H9 (cell line): ENCODE measurements around the gene PNKP. TPM values are rescaled to one million over a fixed set of nuclear protein-coding genes. Genes with fewer than 3 reads are reported as not detected.

ENCODE experiments used
- DNase-seq: peaks from one replicate; pipeline ENCODE4 v3.0.0-alpha.2; 2017
- H2AFZ ChIP-seq: one replicate; pipeline ENCODE4 v1.6.1; 2013; ENCODE audit warnings: mild to moderate bottlenecking, low read length, control low read depth, moderate library complexity
- H2AK5ac ChIP-seq: 2 replicates; pipeline ENCODE4 v1.6.1; 2013; ENCODE audit warnings: low read length, control low read depth, mixed read lengths; ENCODE audit not compliant: insufficient read length
- H2BK120ac ChIP-seq: one replicate; pipeline ENCODE4 v1.6.1; 2013; ENCODE audit warnings: low read depth, mild to moderate bottlenecking, low read length, control low read depth, inconsistent platforms; ENCODE audit not compliant: poor library complexity, severe bottlenecking
- H2BK12ac ChIP-seq: 2 replicates; pipeline ENCODE4 v1.6.1; 2013; ENCODE audit warnings: low read length, control low read depth, mixed read lengths, low read depth; ENCODE audit not compliant: insufficient read length
- H2BK15ac ChIP-seq: 2 replicates; pipeline ENCODE4 v1.6.1; 2013; ENCODE audit warnings: low read depth, low read length, control low read depth
- H2BK20ac ChIP-seq: one replicate; pipeline ENCODE4 v1.6.1; 2013; ENCODE audit warnings: low read depth, mild to moderate bottlenecking, low read length, control low read depth, inconsistent platforms; ENCODE audit not compliant: poor library complexity, severe bottlenecking
- H2BK5ac ChIP-seq: 2 replicates; pipeline ENCODE4 v1.6.1; 2013; ENCODE audit warnings: low read length, control low read depth, mixed read lengths; ENCODE audit not compliant: insufficient read length
- H3K14ac ChIP-seq: 2 replicates; pipeline ENCODE4 v1.6.1; 2013; ENCODE audit warnings: low read length, control low read depth; ENCODE audit not compliant: insufficient read depth
- H3K18ac ChIP-seq: 2 replicates; pipeline ENCODE4 v1.6.1; 2013; ENCODE audit warnings: low read depth, mild to moderate bottlenecking, mixed read lengths, low read length, control low read depth; ENCODE audit not compliant: insufficient read length
- H3K23ac ChIP-seq: 2 replicates; pipeline ENCODE4 v1.6.1; 2013; ENCODE audit warnings: low read length, control low read depth, mixed read lengths, low read depth; ENCODE audit not compliant: insufficient read length
- H3K23me2 ChIP-seq: 2 replicates; pipeline ENCODE4 v1.6.1; 2013; ENCODE audit warnings: low read depth, mild to moderate bottlenecking, mixed read lengths, low read length, control low read depth; ENCODE audit not compliant: insufficient read length, poor library complexity, severe bottlenecking
- H3K27ac ChIP-seq: 2 replicates; pipeline ENCODE4 v1.5.1; 2013; ENCODE audit warnings: low read length, control low read depth, mixed read lengths, low read depth; ENCODE audit not compliant: insufficient read length
- H3K27me3 ChIP-seq: 2 replicates; pipeline ENCODE4 v1.6.1; 2013; ENCODE audit warnings: low read length, control low read depth, inconsistent platforms; ENCODE audit not compliant: insufficient read depth
- H3K4ac ChIP-seq: 2 replicates; pipeline ENCODE4 v1.6.1; 2013; ENCODE audit warnings: low read depth, mild to moderate bottlenecking, control low read depth, inconsistent platforms, low read length, moderate library complexity
- H3K4me1 ChIP-seq: 2 replicates; pipeline ENCODE4 v1.6.1; 2013; ENCODE audit warnings: low read length, control low read depth, inconsistent platforms; ENCODE audit not compliant: insufficient read depth
- H3K4me2 ChIP-seq: 2 replicates; pipeline ENCODE4 v1.6.1; 2013; ENCODE audit warnings: low read length, control low read depth, mixed read lengths; ENCODE audit not compliant: insufficient read length, insufficient read depth
- H3K56ac ChIP-seq: 2 replicates; pipeline ENCODE4 v1.6.1; 2013; ENCODE audit warnings: low read depth, mild to moderate bottlenecking, mixed read lengths, low read length, control low read depth; ENCODE audit not compliant: insufficient read length
- H3K79me1 ChIP-seq: 2 replicates; pipeline ENCODE4 v1.6.1; 2013; ENCODE audit warnings: low read depth, mild to moderate bottlenecking, moderate library complexity, low read length, control low read depth, inconsistent platforms; ENCODE audit not compliant: insufficient read depth, poor library complexity, severe bottlenecking
- H3K79me2 ChIP-seq: 2 replicates; pipeline ENCODE4 v1.6.1; 2013; ENCODE audit warnings: low read length, control low read depth, inconsistent platforms; ENCODE audit not compliant: insufficient read depth
- H3K9ac ChIP-seq: 2 replicates; pipeline ENCODE4 v1.6.1; 2013; ENCODE audit warnings: low read length, control low read depth, mixed read lengths; ENCODE audit not compliant: insufficient read length; ENCODE audit errors: extremely low read depth
- H3K9me3 ChIP-seq: one replicate; pipeline ENCODE4 v1.6.1; 2013; ENCODE audit warnings: low read depth, low read length, inconsistent platforms; ENCODE audit not compliant: control insufficient read depth
- H3T11ph ChIP-seq: one replicate; pipeline ENCODE4 v1.6.1; 2013; ENCODE audit warnings: mild to moderate bottlenecking, low read length, control low read depth, inconsistent platforms
- H4K20me1 ChIP-seq: one replicate; pipeline ENCODE4 v1.6.1; 2013; ENCODE audit not compliant: control insufficient read depth, insufficient read length, insufficient read depth
- H4K5ac ChIP-seq: 2 replicates; pipeline ENCODE4 v1.6.1; 2013; ENCODE audit warnings: low read depth, mild to moderate bottlenecking, mixed read lengths, low read length, control low read depth; ENCODE audit not compliant: insufficient read length
- H4K8ac ChIP-seq: replicated peaks from 2 replicates; pipeline ENCODE4 v1.6.1; 2013; ENCODE audit warnings: low read length, control low read depth, mixed read lengths, low read depth; ENCODE audit not compliant: insufficient read length
- H4K91ac ChIP-seq: 2 replicates; pipeline ENCODE4 v1.6.1; 2013; ENCODE audit warnings: low read depth, mild to moderate bottlenecking, moderate library complexity, mixed read lengths, low read length, control low read depth; ENCODE audit not compliant: insufficient read length
- H3K27ac Mint-ChIP-seq, 3 experiments: 2 replicates in 2 of 3; 3 replicates in 1 of 3; pipeline ENCODE4 v1.8.0; 2020 to 2021; ENCODE audit warnings: mixed read lengths in 3 of 3, mild to moderate bottlenecking in 1 of 3, moderate library complexity in 1 of 3
- H3K27me3 Mint-ChIP-seq: 2 replicates; pipeline ENCODE4 v1.8.0; 2021; ENCODE audit warnings: low read depth, mild to moderate bottlenecking, moderate library complexity, mixed read lengths
- H3K36me3 Mint-ChIP-seq, 3 experiments: 2 replicates in 2 of 3; 3 replicates in 1 of 3; pipeline ENCODE4 v1.8.0; 2020 to 2021; ENCODE audit warnings: low read depth in 3 of 3, mixed read lengths in 3 of 3; ENCODE audit not compliant: insufficient read depth in 1 of 3
- H3K4me1 Mint-ChIP-seq, 2 experiments: 2 replicates each; pipeline ENCODE4 v1.8.0; 2020; ENCODE audit warnings: mixed read lengths in 2 of 2
- H3K4me3 Mint-ChIP-seq, 2 experiments: 2 replicates in 1 of 2; 3 replicates in 1 of 2; pipeline ENCODE4 v1.8.0; 2020 to 2021; ENCODE audit warnings: mild to moderate bottlenecking in 2 of 2, mixed read lengths in 2 of 2, moderate library complexity in 1 of 2
- H3K9me3 Mint-ChIP-seq, 2 experiments: 2 replicates in 1 of 2; 3 replicates in 1 of 2; pipeline ENCODE4 v1.8.0; 2020; ENCODE audit warnings: mild to moderate bottlenecking in 2 of 2, mixed read lengths in 2 of 2, moderate library complexity in 1 of 2
- WGBS: extraction: QIAGEN DNeasy Blood & Tissue Kit; methylation state at CpG from one replicate; pipeline ENCODE4 v1.1.7; 2013; ENCODE audit warnings: missing lambda C conversion rate, low lambda C conversion rate, mixed read lengths; ENCODE audit not compliant: insufficient read length; ENCODE audit errors: extremely low coverage; 5-methylcytosine and 5-hydroxymethylcytosine counted together
- total RNA-seq: library from RNA; stranded (reverse); gene quantifications from 2 replicates; pipeline ENCODE4 v1.2.1, GENCODE V29; 2021
- TF ChIP-seq, protein P1 (sequence below): fragments of 200-600 bp; sonication (generic); conservative IDR thresholded peaks from 3 replicates; pipeline ENCODE4 v1.8.0; 2021; ENCODE audit warnings: antibody characterized with exemption, mild to moderate bottlenecking

PNKP gene
- total RNA-seq, 1 experiment from 2014 or later: 157 TPM

DNA sequence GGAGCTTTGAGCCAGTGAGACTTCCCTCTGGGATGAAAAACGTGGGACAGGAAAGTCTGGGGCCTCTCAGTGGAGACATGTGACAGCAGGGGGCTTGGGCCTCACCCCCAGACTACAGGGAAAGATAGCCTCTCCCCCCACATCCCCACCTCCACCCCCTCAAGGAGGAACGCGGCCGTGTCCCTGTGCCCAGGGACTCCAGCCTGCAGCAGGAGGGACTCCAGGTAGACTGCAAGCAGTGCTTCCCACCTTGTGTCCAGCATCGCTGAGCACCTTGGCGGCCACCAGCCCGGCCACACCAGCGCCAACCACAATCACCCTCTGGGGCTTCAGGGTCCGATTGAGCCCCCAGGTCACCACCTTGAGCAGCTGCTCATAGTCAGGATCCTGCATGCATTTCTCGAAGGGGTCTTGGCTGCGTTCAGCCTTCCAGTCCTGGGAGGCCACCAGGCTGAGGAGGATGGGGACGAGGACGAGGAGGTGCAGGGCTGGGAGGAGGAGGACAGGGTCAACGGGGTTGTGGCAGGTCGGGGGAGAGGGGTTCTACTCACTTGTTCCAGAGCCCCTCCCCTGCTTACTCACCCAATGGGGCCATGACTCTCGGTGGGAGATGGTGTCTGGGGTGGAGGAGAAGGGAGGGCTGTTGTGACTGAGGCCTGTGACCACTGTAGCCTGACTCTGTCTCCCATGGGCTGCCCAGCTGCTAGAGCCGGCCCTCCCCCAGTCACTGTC is 28.4 kb upstream of the PNKP start:
- Histone ChIP-seq H3K27me3 (no peaks in the 10 kb centered on the region), H3K4me1 (no peaks in the 10 kb centered on the region), H2BK15ac (no peak overlapping the region), H2AFZ (no peak overlapping the region), H3K23me2 (no peaks in the 10 kb centered on the region), H3K4me2 (no peak overlapping the region), H3K79me1 (no peaks in the 10 kb centered on the region), H3K9ac (no peak overlapping the region), H4K91ac (no peak overlapping the region), H2BK5ac (no peak overlapping the region), H3K23ac (no peak overlapping the region), H3K4ac (no peak overlapping the region), H4K8ac (no peak overlapping the region), H3K14ac (no peak overlapping the region; the same call in 1 of the 2 replicates), H3K27ac (no peak overlapping the region), H3K9me3 (no peaks in the 10 kb centered on the region), H4K20me1 (peaks cover 5% of the 10 kb centered on the region), H3K79me2 (no peaks in the 10 kb centered on the region), H2BK20ac (no peak overlapping the region), H2BK12ac (no peak overlapping the region), H4K5ac (no peak overlapping the region), H3K18ac (no peak overlapping the region), H2BK120ac (no peak overlapping the region), H3K56ac (no peak overlapping the region), H3T11ph (no peak overlapping the region), H2AK5ac (no peak overlapping the region)
- no peak for DNase-seq
- Mint-ChIP-seq H3K27me3 (peaks cover 53% of the 10 kb centered on the region), H3K4me3 (no peak overlapping the region), H3K4me1 (peaks cover 11 to 31% of the 10 kb centered on the region in 2 experiments), H3K36me3 (no peaks in the 10 kb centered on the region; a peak in 1 of 7 replicates), H3K9me3 (no peaks in the 10 kb centered on the region), H3K27ac (no peak overlapping the region)
- no CpG with 5 or more reads among the region's 17 CpGs for WGBS
- TF ChIP-seq, protein P1, sequence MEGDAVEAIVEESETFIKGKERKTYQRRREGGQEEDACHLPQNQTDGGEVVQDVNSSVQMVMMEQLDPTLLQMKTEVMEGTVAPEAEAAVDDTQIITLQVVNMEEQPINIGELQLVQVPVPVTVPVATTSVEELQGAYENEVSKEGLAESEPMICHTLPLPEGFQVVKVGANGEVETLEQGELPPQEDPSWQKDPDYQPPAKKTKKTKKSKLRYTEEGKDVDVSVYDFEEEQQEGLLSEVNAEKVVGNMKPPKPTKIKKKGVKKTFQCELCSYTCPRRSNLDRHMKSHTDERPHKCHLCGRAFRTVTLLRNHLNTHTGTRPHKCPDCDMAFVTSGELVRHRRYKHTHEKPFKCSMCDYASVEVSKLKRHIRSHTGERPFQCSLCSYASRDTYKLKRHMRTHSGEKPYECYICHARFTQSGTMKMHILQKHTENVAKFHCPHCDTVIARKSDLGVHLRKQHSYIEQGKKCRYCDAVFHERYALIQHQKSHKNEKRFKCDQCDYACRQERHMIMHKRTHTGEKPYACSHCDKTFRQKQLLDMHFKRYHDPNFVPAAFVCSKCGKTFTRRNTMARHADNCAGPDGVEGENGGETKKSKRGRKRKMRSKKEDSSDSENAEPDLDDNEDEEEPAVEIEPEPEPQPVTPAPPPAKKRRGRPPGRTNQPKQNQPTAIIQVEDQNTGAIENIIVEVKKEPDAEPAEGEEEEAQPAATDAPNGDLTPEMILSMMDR: no peak
